ENCODE results near the gene CCDC14.
"Not testable (repeated sequence)": the region's sequence is repeated elsewhere in the genome, so short reads cannot be mapped to it uniquely, and the experiment has no call there.

The CCDC14 gene, protein sequence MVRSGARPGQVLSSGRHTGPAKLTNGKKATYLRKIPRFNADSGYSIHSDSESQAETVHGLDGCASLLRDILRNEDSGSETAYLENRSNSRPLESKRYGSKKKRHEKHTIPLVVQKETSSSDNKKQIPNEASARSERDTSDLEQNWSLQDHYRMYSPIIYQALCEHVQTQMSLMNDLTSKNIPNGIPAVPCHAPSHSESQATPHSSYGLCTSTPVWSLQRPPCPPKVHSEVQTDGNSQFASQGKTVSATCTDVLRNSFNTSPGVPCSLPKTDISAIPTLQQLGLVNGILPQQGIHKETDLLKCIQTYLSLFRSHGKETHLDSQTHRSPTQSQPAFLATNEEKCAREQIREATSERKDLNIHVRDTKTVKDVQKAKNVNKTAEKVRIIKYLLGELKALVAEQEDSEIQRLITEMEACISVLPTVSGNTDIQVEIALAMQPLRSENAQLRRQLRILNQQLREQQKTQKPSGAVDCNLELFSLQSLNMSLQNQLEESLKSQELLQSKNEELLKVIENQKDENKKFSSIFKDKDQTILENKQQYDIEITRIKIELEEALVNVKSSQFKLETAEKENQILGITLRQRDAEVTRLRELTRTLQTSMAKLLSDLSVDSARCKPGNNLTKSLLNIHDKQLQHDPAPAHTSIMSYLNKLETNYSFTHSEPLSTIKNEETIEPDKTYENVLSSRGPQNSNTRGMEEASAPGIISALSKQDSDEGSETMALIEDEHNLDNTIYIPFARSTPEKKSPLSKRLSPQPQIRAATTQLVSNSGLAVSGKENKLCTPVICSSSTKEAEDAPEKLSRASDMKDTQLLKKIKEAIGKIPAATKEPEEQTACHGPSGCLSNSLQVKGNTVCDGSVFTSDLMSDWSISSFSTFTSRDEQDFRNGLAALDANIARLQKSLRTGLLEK

DNA sequence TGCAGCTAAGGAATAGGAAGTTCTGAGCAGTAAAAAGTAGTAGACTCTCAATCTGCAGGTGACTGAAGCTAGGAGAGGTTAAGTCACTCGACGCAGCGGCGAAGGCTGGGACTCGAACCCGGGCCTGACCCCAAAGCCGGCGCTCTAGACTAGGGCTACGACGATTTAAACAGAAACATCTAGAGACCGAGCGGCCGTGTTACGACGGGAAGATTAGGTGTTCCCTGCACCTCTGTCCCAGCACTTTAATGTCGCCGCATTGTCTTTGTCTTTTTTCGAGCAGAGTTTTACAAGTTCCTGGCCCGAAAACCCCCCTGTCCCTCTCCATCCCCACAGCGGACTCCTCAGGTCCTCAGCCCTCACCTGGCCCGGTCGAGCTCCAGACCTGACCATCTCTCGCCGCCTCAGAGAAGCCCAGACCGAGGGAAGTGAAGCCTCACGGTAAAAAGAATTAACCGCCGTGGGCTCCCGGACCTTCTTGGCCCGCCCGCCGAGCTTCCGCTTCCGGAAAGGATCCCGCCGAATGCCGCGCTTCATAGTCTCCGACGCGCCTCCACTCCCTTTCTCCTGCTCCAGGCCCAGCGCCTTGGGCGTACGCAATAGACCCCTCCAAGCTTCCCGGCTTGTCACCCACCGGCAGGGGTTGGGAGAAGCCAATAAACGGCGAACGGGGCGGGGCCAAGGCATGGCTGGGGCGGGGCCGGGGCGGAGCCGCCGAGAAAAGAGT, at the start of gene CCDC14:
Gene CCDC14, minus strand, starts transcription at position 449 of the 727 bp plus-strand sequence. Its CDS starts 56 bp downstream, at position 393.
- DNase-seq (ENCODE audit: low read depth in 2 of 3, low spot score in 1 of 3) = peak; percentile 71 to 83 (median 78)

GRCh38 chr3:124008321-124008720, 47.3 kb upstream of the CCDC14 start:
- not testable (repeated sequence) for DNase-seq (ENCODE audit: low read depth in 2 of 3, low spot score in 1 of 3)

- DNase-seq (ENCODE audit: low read depth in 2 of 3, low spot score in 1 of 3) = no peak
Measured at GRCh38 chr3:124007186-124007585, 46.2 kb upstream of the CCDC14 start.

DNA sequence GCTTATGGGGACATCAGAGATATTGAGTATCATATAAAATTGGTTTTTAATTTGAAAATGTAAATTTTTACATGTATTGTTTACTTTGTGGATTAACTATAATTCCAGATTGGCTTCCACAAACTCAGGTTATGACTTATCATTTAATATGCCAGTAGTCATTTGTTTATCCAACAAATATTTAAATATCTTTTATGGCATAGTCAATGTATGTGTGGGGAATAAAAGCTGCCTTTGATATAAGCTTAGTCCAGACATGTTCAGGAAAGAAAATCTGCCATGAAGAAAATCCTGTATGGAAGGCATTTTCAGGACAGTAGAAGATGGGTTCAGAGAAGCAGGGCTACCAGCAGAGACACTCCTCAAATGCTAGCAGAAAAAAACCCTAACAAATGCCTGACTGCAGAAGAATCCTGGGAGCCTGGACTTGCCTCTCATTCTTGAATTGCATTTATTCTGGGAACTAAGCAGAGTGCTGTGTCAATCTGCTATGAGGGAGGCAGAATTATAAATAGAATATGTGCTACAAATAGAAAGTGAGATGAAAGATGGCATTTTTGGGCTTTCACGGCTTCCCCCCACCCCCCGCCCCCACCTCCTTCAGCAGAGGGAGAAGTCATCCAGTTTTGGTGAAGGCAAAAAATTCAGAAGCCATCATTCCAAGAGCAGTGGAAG, 41.5 kb upstream of the CCDC14 start:
- DNase-seq (ENCODE audit: low read depth in 2 of 3, low spot score in 1 of 3) = not testable (repeated sequence)

- not testable (repeated sequence) for DNase-seq (ENCODE audit: low read depth in 2 of 3, low spot score in 1 of 3)
Measured at GRCh38 chr3:124001366-124001765, 40.3 kb upstream of the CCDC14 start.

DNA sequence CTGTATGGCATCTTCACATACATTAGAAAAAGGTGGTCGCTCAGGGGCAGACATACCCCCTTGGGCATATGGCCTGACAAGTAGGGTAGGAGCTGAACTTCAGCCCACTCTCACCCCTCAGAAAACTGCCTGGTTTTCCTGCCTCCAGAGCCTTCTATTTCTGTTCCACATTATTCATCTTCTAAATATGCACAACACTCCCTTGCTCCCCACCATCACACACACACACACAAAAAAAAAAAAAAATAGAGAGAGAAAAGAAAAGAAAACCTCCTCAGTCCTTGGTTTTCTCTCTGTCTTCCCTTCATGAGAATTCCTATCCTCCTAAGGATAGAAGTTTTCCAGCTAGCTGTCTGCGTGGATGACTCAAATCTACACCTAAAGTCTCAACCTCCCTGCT, 36.5 kb upstream of the CCDC14 start:
- no peak for DNase-seq (ENCODE audit: low read depth in 2 of 3, low spot score in 1 of 3)

DNA sequence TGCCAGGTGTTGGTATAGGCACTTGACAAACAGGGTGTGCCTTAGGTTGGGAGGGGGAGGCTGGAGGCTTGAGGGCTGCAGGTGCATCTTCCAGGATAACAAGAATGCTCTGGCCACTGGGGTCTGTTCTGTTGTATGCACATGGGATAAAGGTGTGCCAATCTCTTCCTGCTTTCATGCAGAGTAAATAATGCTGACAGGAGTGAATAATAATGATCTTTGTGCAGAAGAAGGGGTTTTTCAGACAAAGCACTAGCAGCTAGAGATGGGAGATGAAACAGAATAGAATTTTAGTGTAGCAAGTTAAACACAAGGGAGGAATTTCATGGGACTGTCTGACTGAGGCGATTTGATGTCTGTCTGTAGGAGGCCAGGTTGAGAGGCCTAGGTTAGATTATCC, 32.8 kb upstream of the CCDC14 start:
- DNase-seq (ENCODE audit: low read depth in 2 of 3, low spot score in 1 of 3) = no peak

DNA sequence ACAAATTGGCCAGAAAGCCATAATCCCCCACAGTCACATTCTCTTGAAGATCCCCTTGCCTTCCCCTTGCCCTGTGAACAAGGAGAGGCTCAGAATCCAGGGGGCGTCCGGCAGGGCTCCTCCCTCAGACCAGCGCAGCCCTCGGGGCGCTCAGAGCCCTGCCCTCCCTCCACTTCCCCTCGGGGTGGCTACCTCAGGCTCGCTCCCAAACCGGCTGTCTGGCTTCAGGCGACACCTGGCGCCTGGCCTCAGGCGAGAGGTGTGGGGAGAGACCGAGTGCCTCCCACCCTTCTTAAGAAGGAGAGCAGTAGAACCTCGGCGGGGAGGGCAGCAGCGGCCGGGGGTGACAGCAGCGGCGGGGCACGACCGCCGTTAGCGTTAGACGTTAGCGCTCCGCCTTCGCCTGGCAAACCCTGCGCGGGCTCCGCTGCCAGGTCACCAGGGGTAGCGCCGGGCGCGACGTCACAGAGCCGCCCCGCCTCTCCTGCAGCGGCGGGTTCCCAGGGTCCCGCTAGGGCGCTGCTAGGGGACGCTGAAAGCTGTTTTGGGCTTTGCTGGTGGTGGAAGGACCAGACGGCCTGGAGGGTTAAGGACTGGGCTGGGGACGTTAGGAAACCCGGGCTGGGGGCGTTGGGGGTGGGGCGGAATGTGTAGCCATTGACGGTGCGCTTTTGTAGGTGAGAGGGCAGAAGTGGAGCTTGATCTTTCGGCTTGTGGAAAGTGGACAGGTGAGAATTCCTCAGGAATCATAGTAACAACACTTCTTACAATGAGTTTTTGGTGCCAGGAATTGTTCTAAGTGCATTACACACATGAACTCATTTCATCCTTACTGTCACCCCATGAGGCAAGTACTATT, 30.9 kb upstream of the CCDC14 start, which contains the start of gene ROPN1:
Gene ROPN1, minus strand, starts transcription at position 395 of the 859 bp plus-strand sequence. CDS start 11,643 bp downstream, outside the sequence.
- DNase-seq (ENCODE audit: low read depth in 2 of 3, low spot score in 1 of 3) = not testable (repeated sequence)

DNA sequence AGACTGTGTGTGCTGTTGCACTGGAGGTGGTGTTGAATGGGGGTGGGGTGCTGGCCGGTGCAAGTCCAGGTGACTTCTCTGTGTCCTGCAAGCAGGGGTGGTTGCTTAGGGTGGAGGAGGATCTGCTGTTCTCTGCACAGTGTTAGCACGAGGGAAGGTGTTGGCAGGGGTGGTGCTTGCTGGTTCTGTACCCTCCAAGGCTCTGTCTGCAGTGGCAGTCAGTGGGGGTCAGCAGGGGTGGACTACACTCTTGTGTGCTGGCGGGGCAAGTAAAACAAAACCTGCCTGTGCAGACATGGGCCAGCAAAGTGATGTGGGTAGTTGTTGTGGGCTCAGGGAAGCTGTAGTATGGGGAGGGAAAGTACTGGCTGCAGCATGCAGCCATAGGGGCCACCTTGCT, 25.4 kb upstream of the CCDC14 start:
- DNase-seq (ENCODE audit: low read depth in 2 of 3, low spot score in 1 of 3) = no peak

GRCh38 chr3:123984957-123985356, 23.9 kb upstream of the CCDC14 start:
- DNase-seq (ENCODE audit: low read depth in 2 of 3, low spot score in 1 of 3) = no peak

GRCh38 chr3:123984350-123984749, 23.3 kb upstream of the CCDC14 start:
- no peak for DNase-seq (ENCODE audit: low read depth in 2 of 3, low spot score in 1 of 3)

- not testable (repeated sequence) for DNase-seq (ENCODE audit: low read depth in 2 of 3, low spot score in 1 of 3)
Measured at GRCh38 chr3:123981317-123981716, 20.3 kb upstream of the CCDC14 start.

GRCh38 chr3:123980539-123980938, 19.5 kb upstream of the CCDC14 start:
- no peak for DNase-seq (ENCODE audit: low read depth in 2 of 3, low spot score in 1 of 3)

- DNase-seq (ENCODE audit: low read depth in 2 of 3, low spot score in 1 of 3) = peak in 1 of 3 donors; percentile 2
Measured at GRCh38 chr3:123979525-123980501, 18.8 kb upstream of the CCDC14 start.

GRCh38 chr3:123976904-123977303, 15.9 kb upstream of the CCDC14 start:
- DNase-seq (ENCODE audit: low read depth in 2 of 3, low spot score in 1 of 3) = not testable (repeated sequence)

DNA sequence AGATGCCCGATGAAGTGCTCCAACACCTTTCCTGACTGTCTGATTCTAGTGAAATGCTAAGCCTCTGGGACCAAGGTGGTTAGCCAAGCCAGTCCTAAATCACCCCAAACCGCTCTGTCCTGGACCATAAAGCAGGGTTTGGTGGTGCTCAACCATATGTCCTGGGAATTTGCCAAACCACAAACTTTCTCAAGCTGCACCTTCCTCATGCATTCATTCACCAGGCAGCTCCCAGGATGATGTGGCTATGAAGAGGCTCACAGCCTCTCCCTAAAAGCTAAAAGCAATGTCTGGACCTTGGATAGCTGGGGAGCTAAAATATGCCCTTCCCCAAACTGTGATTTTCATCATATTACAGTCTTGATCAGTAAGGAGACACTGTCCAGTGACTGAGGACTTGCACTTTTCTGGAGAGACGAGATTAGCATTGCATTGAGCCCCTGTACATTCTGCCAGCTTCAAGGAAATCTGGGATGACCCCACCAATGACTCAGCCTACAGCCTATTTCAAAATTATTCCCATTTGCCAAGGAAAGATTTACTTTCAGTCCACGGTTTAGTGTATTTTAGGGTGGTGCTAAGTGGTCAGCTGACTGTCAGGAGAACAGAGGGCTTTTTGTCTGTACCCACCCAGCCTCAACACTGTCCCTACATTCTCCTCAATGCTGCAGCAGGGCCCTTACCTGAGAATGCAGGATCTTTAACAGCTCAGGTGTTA, 15.3 kb upstream of the CCDC14 start:
- DNase-seq (ENCODE audit: low read depth in 2 of 3, low spot score in 1 of 3) = not testable (repeated sequence)

DNA sequence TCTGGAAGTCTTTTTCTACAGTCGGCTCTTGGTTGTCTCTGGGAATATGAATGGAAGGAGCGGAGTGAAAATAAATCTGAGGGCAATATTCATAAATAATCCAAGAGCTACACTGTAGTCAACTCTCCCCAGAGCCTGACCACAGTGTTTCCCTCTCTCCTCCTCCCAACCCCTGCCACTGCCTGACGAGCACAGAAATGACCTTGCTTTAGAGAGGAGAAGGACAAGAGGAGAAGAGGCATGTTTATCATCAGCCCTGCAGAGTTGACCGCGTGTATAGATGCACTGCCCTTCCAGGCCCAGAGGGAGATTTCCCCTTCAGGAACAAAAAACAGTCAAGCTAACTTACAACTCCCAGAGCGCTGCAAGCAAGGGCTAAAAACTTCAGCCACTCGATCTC, 14.0 kb upstream of the CCDC14 start:
- DNase-seq (ENCODE audit: low read depth in 2 of 3, low spot score in 1 of 3) = not testable (repeated sequence)

- no peak for DNase-seq (ENCODE audit: low read depth in 2 of 3, low spot score in 1 of 3)
Measured at GRCh38 chr3:123971406-123971805, 10.4 kb upstream of the CCDC14 start.
